ENCODE results near the gene RGL2.
A peak's percentile ranks its signal among the peaks of the same experiment; 100 is the strongest.

The RGL2 gene

DNA sequence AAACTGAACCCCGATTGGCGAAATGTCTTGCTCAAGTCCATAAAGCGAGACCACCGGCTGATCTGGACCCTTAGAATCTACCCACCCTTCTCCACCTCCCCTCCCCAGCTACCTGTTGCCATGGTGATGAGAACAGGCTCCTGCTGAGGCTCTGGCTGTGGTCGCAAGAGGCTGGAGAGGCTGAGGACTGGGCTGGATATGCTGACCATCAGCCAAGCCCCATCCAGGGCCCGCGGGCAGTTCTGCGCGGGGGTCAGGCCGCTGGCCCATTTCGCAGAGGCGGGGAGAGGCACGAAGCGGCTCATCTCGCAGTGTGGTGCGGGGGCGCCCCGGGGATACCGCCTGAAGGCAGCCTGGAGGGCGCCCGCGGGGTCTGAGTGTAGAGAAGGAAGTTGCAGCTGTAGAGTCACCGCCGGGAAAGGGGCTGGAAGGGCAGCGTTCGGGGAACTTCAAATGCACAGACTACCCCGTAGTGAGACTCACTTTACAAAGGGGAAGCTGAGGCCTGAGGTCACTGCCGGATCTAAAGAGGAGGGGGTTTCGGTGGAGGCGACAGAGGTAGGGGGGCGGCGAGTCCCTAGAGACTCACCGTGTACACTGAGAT, 14.5 kb upstream of the RGL2 start:
- DNase-seq (ENCODE audit: low read depth): no peak
- H3K4me3 ChIP-seq (ENCODE audit: control insufficient read depth, low read depth, low read length): peak overlapping the region; percentile 68
- TF ChIP-seq, protein P1, sequence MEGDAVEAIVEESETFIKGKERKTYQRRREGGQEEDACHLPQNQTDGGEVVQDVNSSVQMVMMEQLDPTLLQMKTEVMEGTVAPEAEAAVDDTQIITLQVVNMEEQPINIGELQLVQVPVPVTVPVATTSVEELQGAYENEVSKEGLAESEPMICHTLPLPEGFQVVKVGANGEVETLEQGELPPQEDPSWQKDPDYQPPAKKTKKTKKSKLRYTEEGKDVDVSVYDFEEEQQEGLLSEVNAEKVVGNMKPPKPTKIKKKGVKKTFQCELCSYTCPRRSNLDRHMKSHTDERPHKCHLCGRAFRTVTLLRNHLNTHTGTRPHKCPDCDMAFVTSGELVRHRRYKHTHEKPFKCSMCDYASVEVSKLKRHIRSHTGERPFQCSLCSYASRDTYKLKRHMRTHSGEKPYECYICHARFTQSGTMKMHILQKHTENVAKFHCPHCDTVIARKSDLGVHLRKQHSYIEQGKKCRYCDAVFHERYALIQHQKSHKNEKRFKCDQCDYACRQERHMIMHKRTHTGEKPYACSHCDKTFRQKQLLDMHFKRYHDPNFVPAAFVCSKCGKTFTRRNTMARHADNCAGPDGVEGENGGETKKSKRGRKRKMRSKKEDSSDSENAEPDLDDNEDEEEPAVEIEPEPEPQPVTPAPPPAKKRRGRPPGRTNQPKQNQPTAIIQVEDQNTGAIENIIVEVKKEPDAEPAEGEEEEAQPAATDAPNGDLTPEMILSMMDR (IDR thresholded peaks at IDR 0.05; ENCODE audit: control insufficient read depth, insufficient read depth, low read depth, low read length, missing control alignments): no peak

DNA sequence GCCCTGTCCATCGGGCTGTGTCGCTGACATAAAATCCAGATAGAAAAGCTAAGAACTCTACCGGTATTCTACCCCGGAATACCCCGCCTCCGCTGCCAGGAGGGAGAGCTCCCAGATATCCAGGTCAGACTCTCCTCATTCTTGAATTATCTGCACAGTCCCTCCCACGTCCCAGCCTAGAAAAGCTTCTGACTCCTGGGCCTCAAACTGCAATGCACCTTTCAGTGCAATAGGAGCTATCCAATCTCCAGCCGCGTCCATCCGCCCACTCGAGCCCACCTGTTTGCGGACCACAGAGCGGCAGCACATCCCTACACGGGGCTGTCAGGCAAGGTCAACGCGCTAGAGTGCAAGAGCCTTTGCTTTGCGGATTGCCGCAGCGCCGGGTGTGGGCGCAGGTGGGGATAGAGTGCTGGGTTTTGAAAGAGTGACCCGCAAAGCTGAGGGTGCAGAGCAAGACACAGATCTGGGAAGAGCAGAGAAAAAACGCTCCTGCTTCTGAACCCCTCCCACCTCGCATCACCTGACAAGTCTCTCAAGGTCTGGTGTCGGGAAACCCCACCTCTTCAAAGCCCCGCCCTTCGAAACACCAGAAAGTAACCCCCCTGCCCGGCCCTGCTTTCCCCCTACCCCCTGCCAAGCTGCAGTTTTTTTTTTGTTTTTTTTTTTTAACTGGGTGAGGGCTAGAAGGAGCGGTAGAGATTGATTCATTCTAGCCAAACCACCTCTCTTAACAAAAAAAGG, 13.8 kb upstream of the RGL2 start:
- DNase-seq (ENCODE audit: low read depth): no peak
- peak overlapping the region; percentile 68 for H3K4me3 ChIP-seq (ENCODE audit: control insufficient read depth, low read depth, low read length)
- TF ChIP-seq, protein P1 (IDR thresholded peaks at IDR 0.05; ENCODE audit: control insufficient read depth, insufficient read depth, low read depth, low read length, missing control alignments): no peak

DNA sequence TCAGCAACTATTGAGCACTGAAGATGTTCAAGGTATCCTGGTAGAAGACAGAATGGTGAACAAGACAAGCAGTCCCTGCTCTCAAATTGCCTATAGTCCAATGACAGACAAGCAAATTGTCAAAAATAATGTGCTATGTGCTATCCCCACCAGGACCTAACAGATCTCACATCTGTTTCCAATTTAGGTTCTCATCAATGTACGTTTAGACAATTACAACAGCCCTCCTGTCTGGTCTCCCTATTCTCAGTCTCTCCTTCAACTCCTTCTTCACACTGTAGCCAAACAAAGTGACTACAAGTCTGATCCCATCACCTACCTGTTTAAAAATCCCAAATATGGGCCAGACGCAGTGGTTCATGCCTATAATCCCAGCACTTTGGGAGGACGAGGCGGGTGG, 7.6 kb upstream of the RGL2 start:
- no peak overlapping the region for H3K4me3 ChIP-seq (ENCODE audit: control insufficient read depth, low read depth, low read length)
- TF ChIP-seq, protein P1 (IDR thresholded peaks at IDR 0.05; ENCODE audit: control insufficient read depth, insufficient read depth, low read depth, low read length, missing control alignments): no peak
- DNase-seq (ENCODE audit: low read depth): no peak

DNA sequence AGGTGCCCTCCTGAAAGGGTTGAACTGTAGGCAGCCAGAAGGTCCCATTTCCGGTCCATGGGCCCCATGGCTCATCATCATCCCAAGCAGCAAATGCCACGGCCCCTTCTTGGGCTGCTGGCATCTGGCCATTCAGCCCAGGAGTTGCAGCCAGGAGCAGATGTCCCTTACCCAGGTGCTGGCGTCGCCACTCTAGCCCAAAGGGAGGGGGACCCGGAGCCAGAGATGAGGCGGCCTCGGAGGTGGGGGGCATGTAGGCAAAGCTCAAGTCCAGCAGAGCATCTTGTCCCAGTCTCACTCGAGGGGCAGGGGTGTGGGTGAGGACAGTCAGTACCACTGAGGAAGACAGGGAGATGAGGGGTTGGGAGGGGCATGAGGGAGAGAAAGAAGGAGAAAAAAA, 6.3 kb upstream of the RGL2 start:
- no peak for DNase-seq (ENCODE audit: low read depth)
- no peak overlapping the region for H3K4me3 ChIP-seq (ENCODE audit: control insufficient read depth, low read depth, low read length)
- TF ChIP-seq, protein P1 (IDR thresholded peaks at IDR 0.05; ENCODE audit: control insufficient read depth, insufficient read depth, low read depth, low read length, missing control alignments): no peak

DNA sequence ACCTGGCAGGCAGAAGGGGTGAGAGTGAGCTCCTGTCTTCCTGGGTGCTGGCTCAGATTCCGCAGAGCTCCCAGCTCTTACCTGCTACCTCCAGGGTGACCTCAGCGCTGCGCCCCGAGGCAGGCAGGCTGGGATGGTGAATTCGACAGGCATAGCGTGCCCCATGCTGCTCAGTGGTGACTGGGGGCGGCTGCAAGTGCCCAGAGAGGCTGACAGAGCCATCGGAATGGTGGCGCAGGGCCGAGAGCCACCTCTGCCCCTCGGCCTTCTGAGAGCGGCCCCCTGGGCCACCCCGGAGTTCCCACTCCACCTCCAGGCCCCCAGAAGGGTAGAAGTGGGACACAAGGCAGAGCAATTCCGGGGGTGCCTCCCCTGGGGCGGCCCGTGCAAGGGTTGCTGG, 5.5 kb upstream of the RGL2 start:
- TF ChIP-seq, protein P1 (IDR thresholded peaks at IDR 0.05; ENCODE audit: control insufficient read depth, insufficient read depth, low read depth, low read length, missing control alignments): no peak
- no peak for DNase-seq (ENCODE audit: low read depth)
- no peak overlapping the region for H3K4me3 ChIP-seq (ENCODE audit: control insufficient read depth, low read depth, low read length)

DNA sequence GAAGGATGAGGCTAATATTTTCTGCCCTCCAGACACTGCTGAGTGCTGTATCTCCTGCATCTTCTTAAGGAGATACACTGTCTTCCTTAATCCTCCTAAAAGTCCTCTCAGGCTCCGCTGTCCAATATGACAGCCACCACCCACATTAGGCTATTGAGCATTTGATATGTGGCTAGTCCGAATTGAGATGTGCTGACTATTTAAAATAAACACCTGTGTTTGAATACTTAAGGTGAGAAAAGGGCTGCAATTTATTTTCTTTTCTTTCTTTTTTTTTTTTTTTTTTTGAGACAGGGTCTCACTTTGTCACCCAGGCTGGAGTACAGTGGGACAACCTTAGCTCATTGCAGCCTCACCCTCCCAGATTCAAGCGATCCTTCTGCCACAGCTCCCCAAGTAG, 3.1 kb upstream of the RGL2 start:
- H3K4me3 ChIP-seq (ENCODE audit: control insufficient read depth, low read depth, low read length): no peak overlapping the region
- TF ChIP-seq, protein P1 (IDR thresholded peaks at IDR 0.05; ENCODE audit: control insufficient read depth, insufficient read depth, low read depth, low read length, missing control alignments): no peak
- DNase-seq (ENCODE audit: low read depth): no peak

Data from AG09309 (cell line).